K562 (cell line): ENCODE results near the gene TMEM126B. TPM values are rescaled to one million over a fixed set of nuclear protein-coding genes. Genes with fewer than 3 reads are reported as not detected.
A peak's percentile ranks its signal among the peaks of the same experiment; 100 is the strongest.

ENCODE experiments used
- ARID4B ChIP-seq: sonication (generic); formaldehyde crosslinking; IDR thresholded peaks from 2 replicates; pipeline ENCODE4 v1.8.0; 2022; ENCODE audit warnings: mild to moderate bottlenecking, missing genetic modification reagents
- BRF2 ChIP-seq: IDR thresholded peaks from 3 replicates; pipeline ENCODE4 v1.6.1; 2011; ENCODE audit warnings: borderline replicate concordance, mild to moderate bottlenecking; ENCODE audit not compliant: insufficient read length, insufficient read depth
- C11orf30 ChIP-seq: fragments of 450-650 bp; IDR thresholded peaks from 2 replicates; pipeline ENCODE4 v1.6.1; 2016; ENCODE audit warnings: low read depth, mild to moderate bottlenecking
- ILK ChIP-seq: fragments of 450-650 bp; IDR thresholded peaks from 2 replicates; pipeline ENCODE4 v1.6.1; 2016; ENCODE audit warnings: missing genetic modification characterization, low read depth, mild to moderate bottlenecking, missing compliant biosample characterization, moderate library complexity, borderline replicate concordance
- LCOR ChIP-seq: sonication (generic); formaldehyde crosslinking; IDR thresholded peaks from 2 replicates; pipeline ENCODE4 v1.8.0; 2022; ENCODE audit warnings: mild to moderate bottlenecking, missing genetic modification reagents
- LEF1 ChIP-seq: fragments of 450-650 bp; IDR thresholded peaks from 2 replicates; pipeline ENCODE4 v1.6.1; 2016; ENCODE audit warnings: mild to moderate bottlenecking
- MAFK ChIP-seq: IDR thresholded peaks from 2 replicates; pipeline ENCODE4 v1.6.1; 2011; ENCODE audit warnings: low read length, improper control_type of control experiment
- NEUROD1 ChIP-seq: fragments of 150-350 bp; IDR thresholded peaks from 2 replicates; pipeline ENCODE4 v1.6.1; 2014; ENCODE audit warnings: borderline replicate concordance, low read length, low read depth; ENCODE audit not compliant: partially characterized antibody
- POLR2AphosphoS5 ChIP-seq: IDR thresholded peaks from 2 replicates; pipeline ENCODE4 v1.6.1; 2011; ENCODE audit warnings: mild to moderate bottlenecking, low read depth, low read length, moderate library complexity; ENCODE audit not compliant: control insufficient read depth, insufficient read depth
- PRPF4 ChIP-seq: fragments of 200-400 bp; formaldehyde crosslinking; IDR thresholded peaks from one replicate; pipeline ENCODE4 v1.6.1; 2017; ENCODE audit warnings: low read length, low read depth, mild to moderate bottlenecking; ENCODE audit not compliant: insufficient read depth, poor library complexity, severe bottlenecking
- RBFOX2 ChIP-seq: fragments of 200-400 bp; formaldehyde crosslinking; IDR thresholded peaks from 2 replicates; pipeline ENCODE4 v1.6.1; 2017; ENCODE audit warnings: low read depth, mild to moderate bottlenecking, low read length, moderate library complexity
- RFX1 ChIP-seq: fragments of 450-650 bp; IDR thresholded peaks from 2 replicates; pipeline ENCODE4 v1.6.1; 2016; ENCODE audit warnings: mild to moderate bottlenecking, moderate library complexity
- SMAD4 ChIP-seq: fragments of 250-450 bp; sonication (Bioruptor Pico); conservative IDR thresholded peaks from 2 replicates; pipeline ENCODE4 v1.8.0; 2021; ENCODE audit warnings: inconsistent platforms, mild to moderate bottlenecking, moderate library complexity
- TFE3 ChIP-seq: fragments of 450-650 bp; formaldehyde crosslinking; IDR thresholded peaks from 2 replicates; pipeline ENCODE4 v1.4.0; 2020; ENCODE audit warnings: mild to moderate bottlenecking, mixed read lengths
- ZNF121 ChIP-seq: sonication (generic); formaldehyde crosslinking; conservative IDR thresholded peaks from 2 replicates; pipeline ENCODE4 v1.8.0; 2022; ENCODE audit warnings: missing genetic modification reagents
- ZNF143 ChIP-seq: sonication (generic); formaldehyde crosslinking; IDR thresholded peaks from 2 replicates; pipeline ENCODE4 v1.9.0; 2022; ENCODE audit warnings: mild to moderate bottlenecking, missing genetic modification reagents
- ZNF174 ChIP-seq: fragments of 250-450 bp; sonication (Bioruptor Pico); IDR thresholded peaks from 2 replicates; pipeline ENCODE4 v1.4.0; 2020; ENCODE audit warnings: mild to moderate bottlenecking
- ZNF280B ChIP-seq: fragments of 250-450 bp; sonication (Bioruptor Pico); IDR thresholded peaks from 2 replicates; pipeline ENCODE4 v1.5.1; 2021; ENCODE audit warnings: mild to moderate bottlenecking
- ZNF551 ChIP-seq: fragments of 250-450 bp; sonication (Bioruptor Pico); IDR thresholded peaks from 2 replicates; pipeline ENCODE4 v1.5.0; 2021; ENCODE audit warnings: mild to moderate bottlenecking, moderate library complexity
- polyA plus RNA-seq, 8 experiments: library from polyadenylated mRNA; depleted of rRNA in 4 of 8; stranded (reverse) in 5 of 8; unstranded in 3 of 8; fragments of >200 nt; fragmentation: Nextera tagmentation in 2 of 8; fragmentation: Illumina TruSeq in 1 of 8; extraction: Ambion mirVana in 2 of 8; extraction: Trizol in 1 of 8; gene quantifications; 2 replicates each; pipeline versions ENCODE4 v1.2.1 to v1.2.3, GENCODE V29; 2011 to 2014; ENCODE audit warnings: inconsistent platforms in 1 of 8, missing spikeins in 1 of 8
- total RNA-seq, 7 experiments: library from RNA; depleted of rRNA in 6 of 7; stranded (reverse); fragments of >200 nt in 6 of 7; fragmentation: Illumina TruSeq in 2 of 7; extraction: Trizol in 2 of 7; gene quantifications; 2 replicates each; pipeline versions ENCODE4 v1.2.1 to v1.2.3, GENCODE V29; 2011 to 2021; ENCODE audit warnings: low replicate concordance in 1 of 7

The TMEM126B gene
- total and polyA plus RNA-seq, 9 of the 15 experiments (the other 6 are each of a cell fraction or from before 2014, with no cell fraction given): 85.5 to 226 (median 164) TPM

GRCh38 chr11:85664615-85665481, 36.5 kb downstream of the TMEM126B start, which contains the start of gene CREBZF (continued):
- TF ChIP-seq TFE3 (CRISPR knock-in tag) (no peak), ZNF121 (CRISPR knock-in tag) (no peak), ZNF143 (CRISPR knock-in tag) (no peak), ARID4B (CRISPR knock-in tag) (no peak), LEF1 (no peak), ZNF280B (CRISPR knock-in tag) (no peak), RBFOX2 (peak; percentile 96), BRF2 (no peak), C11orf30 (peak; percentile 99), NEUROD1 (no peak), SMAD4 (CRISPR knock-in tag) (peak; percentile 75), ZNF551 (CRISPR knock-in tag) (no peak), RFX1 (peak; percentile 44; the same call in 1 of the 2 replicates), MAFK (peak; percentile 97), ZNF174 (CRISPR knock-in tag) (no peak), LCOR (CRISPR knock-in tag) (peak; percentile 15; the same call in 1 of the 2 replicates), PRPF4 (peak; percentile 84), POLR2AphosphoS5 (peak; percentile 89), ILK (tag) (no peak)
